Keratinocyte (primary cell): Measurements from ENCODE around the gene MAZ. TPM values are rescaled to one million over a fixed set of nuclear protein-coding genes. Genes with fewer than 3 reads are reported as not detected.

Source experiments
- DNase-seq: peaks from one replicate; pipeline ENCODE4 v3.0.0-alpha.2; 2011; ENCODE audit warnings: low read depth, missing footprints, low spot score
- FAIRE-seq: peaks from 2 replicates; lab custom pipeline; 2011; peaks lifted over from hg19 to GRCh38; lab: Jason Lieb, UNC
- H2AFZ ChIP-seq: 2 replicates; pipeline ENCODE4 v1.6.0; 2012; ENCODE audit warnings: low read length, control low read depth, inconsistent platforms; ENCODE audit not compliant: control insufficient read depth
- H3K27ac ChIP-seq: 2 replicates; pipeline ENCODE4 v1.5.1; 2011; ENCODE audit warnings: low read length; ENCODE audit not compliant: control insufficient read depth, insufficient read depth
- H3K27me3 ChIP-seq: 3 replicates; pipeline ENCODE4 v1.6.0; 2011; ENCODE audit warnings: low read length; ENCODE audit not compliant: control insufficient read depth, insufficient read depth; ENCODE audit errors: extremely low read depth
- H3K36me3 ChIP-seq, 2 experiments: 2 replicates in 1 of 2; 3 replicates in 1 of 2; pipeline ENCODE4 v1.5.1; 2011; ENCODE audit warnings: low read length in 2 of 2, mild to moderate bottlenecking in 1 of 2; ENCODE audit not compliant: control insufficient read depth in 2 of 2, insufficient read depth in 2 of 2; ENCODE audit errors: extremely low read depth in 1 of 2
- H3K4me1 ChIP-seq: 3 replicates; pipeline ENCODE4 v1.5.1; 2011; ENCODE audit warnings: low read length; ENCODE audit not compliant: control insufficient read depth, insufficient read depth; ENCODE audit errors: extremely low read depth
- H3K4me2 ChIP-seq: 3 replicates; pipeline ENCODE4 v1.6.0; 2011; ENCODE audit warnings: low read depth, low read length; ENCODE audit not compliant: control insufficient read depth, insufficient read depth; ENCODE audit errors: extremely low read depth
- H3K4me3 ChIP-seq, 3 experiments: fragments of 200-600 bp in 1 of 3; sonication (generic) in 1 of 3; 2 replicates in 2 of 3; 3 replicates in 1 of 3; pipeline ENCODE4 v1.5.1; 2011 to 2016; ENCODE audit warnings: low read length in 3 of 3, mild to moderate bottlenecking in 3 of 3, control low read depth in 2 of 3, inconsistent platforms in 1 of 3, low read depth in 1 of 3, mixed read lengths in 1 of 3, mixed run types in 1 of 3, moderate library complexity in 1 of 3; ENCODE audit not compliant: control insufficient read depth in 2 of 3, insufficient read depth in 2 of 3; ENCODE audit errors: extremely low read depth in 1 of 3
- H3K79me2 ChIP-seq: 2 replicates; pipeline ENCODE4 v1.6.0; 2012; ENCODE audit warnings: low read length; ENCODE audit not compliant: control insufficient read depth, insufficient read depth
- H3K9ac ChIP-seq: 3 replicates; pipeline ENCODE4 v1.6.0; 2011; ENCODE audit warnings: low read length; ENCODE audit not compliant: control insufficient read depth, insufficient read depth; ENCODE audit errors: extremely low read depth
- H3K9me1 ChIP-seq: 3 replicates; pipeline ENCODE4 v1.6.0; 2011; ENCODE audit warnings: low read length; ENCODE audit not compliant: control insufficient read depth, insufficient read depth; ENCODE audit errors: extremely low read depth
- H3K9me3 ChIP-seq: 2 replicates; pipeline ENCODE4 v1.5.1; 2012; ENCODE audit warnings: low read depth, low read length; ENCODE audit not compliant: control insufficient read depth
- H4K20me1 ChIP-seq: 3 replicates; pipeline ENCODE4 v1.6.0; 2011; ENCODE audit warnings: low read length; ENCODE audit not compliant: control insufficient read depth, insufficient read depth; ENCODE audit errors: extremely low read depth
- EZH2 ChIP-seq: IDR thresholded peaks from one replicate; pipeline ENCODE4 v1.6.1; 2012; ENCODE audit warnings: inconsistent platforms, mild to moderate bottlenecking, low read length, moderate library complexity
- dilution Hi-C: fragments of 300-500 bp; cut with MboI; formaldehyde crosslinking; loops from one replicate; pipeline ENCODE4 v1.7.0; 2020; ENCODE audit warnings: low sequenced_read_pairs; ENCODE audit not compliant: extremely low pct_ligation_motif_present
- polyA plus RNA-seq, 5 experiments: library from polyadenylated mRNA; depleted of rRNA in 3 of 5; stranded (reverse) in 3 of 5; stranded (forward) in 1 of 5; unstranded in 1 of 5; fragments of >200 nt; gene quantifications; 1 replicate in 1 of 5; 2 replicates in 3 of 5; 3 replicates in 1 of 5; pipeline versions ENCODE4 v1.2.1 to v1.2.3, GENCODE V29; 2011 to 2012; ENCODE audit warnings: missing spikeins in 2 of 5, low read depth in 1 of 5, low replicate concordance in 1 of 5
- TF ChIP-seq, protein P1 (sequence below), 3 experiments: IDR thresholded peaks in 1 of 3; conservative IDR thresholded peaks in 1 of 3; optimal IDR thresholded peaks in 1 of 3; 2 replicates in 2 of 3; 3 replicates in 1 of 3; pipeline versions ENCODE3 to v1.5.1; 2011; ENCODE audit warnings: low read length in 3 of 3, mild to moderate bottlenecking in 3 of 3, moderate library complexity in 2 of 3, control low read depth in 1 of 3, inconsistent platforms in 1 of 3; ENCODE audit not compliant: insufficient read depth in 2 of 3; ENCODE audit errors: extremely low read depth in 1 of 3

Gene MAZ
- polyA plus RNA-seq, 1 donor (not counting 4 experiments of a cell fraction or from before 2014, with no cell fraction given), result 48.5 TPM

DNA sequence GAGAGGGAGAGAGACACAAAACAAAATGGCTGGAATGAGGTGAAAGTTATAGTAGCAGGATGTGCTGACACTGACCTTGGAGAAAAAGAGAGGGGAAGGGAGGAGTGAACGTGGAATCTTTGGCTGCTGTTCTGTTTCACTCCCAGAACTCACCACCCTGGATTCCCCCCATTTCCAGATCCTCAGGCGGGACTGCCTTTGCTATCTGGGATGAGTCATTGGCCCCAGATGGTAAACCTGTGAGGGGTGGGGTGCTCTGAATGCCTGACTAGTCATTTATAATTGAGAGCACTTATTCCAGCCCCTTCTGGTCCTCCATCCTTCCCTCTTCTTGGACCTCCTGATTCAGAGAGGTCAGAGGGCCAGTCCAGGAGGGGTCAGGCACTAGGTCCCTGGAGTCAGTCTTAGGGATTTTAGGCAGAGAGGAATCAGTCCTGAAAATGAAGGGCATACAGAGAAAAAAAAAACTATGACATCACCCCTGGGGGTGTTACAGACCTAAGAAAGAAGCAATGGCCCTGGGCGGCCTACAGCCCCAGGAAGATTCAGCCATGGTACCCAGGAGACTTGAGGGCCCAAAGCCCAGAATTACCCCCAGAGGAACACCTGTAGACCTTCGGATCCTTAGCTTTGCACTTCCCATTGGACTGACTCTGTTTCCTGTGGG is 30.5 kb upstream of the MAZ start:
- H3K9me3 ChIP-seq, result no peaks in the 10 kb centered on the region
- H3K27me3 ChIP-seq, result no peaks in the 10 kb centered on the region
- no peaks in the 10 kb centered on the region for H4K20me1 ChIP-seq
- peak overlapping the region; percentile 39 for H3K4me2 ChIP-seq
- no peak overlapping the region for H3K4me3 ChIP-seq
- no peak for TF ChIP-seq EZH2
- TF ChIP-seq, protein P1, sequence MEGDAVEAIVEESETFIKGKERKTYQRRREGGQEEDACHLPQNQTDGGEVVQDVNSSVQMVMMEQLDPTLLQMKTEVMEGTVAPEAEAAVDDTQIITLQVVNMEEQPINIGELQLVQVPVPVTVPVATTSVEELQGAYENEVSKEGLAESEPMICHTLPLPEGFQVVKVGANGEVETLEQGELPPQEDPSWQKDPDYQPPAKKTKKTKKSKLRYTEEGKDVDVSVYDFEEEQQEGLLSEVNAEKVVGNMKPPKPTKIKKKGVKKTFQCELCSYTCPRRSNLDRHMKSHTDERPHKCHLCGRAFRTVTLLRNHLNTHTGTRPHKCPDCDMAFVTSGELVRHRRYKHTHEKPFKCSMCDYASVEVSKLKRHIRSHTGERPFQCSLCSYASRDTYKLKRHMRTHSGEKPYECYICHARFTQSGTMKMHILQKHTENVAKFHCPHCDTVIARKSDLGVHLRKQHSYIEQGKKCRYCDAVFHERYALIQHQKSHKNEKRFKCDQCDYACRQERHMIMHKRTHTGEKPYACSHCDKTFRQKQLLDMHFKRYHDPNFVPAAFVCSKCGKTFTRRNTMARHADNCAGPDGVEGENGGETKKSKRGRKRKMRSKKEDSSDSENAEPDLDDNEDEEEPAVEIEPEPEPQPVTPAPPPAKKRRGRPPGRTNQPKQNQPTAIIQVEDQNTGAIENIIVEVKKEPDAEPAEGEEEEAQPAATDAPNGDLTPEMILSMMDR (optimal IDR thresholded peaks at IDR 0.05 in 1 of 3, IDR thresholded peaks at IDR 0.05 in 1 of 3, conservative IDR thresholded peaks at IDR 0.05 in 1 of 3; ENCODE audit: extremely low read depth in 1 of 3, insufficient read depth in 2 of 3, low read length in 3 of 3), result no peak
- H3K9me1 ChIP-seq, result no peaks in the 10 kb centered on the region
- H3K27ac ChIP-seq, result no peak overlapping the region
- dilution Hi-C loops, result no loop called here
- FAIRE-seq (peak; percentile 75), DNase-seq (no peak)
- H3K36me3 ChIP-seq, result no peaks in the 10 kb centered on the region
- H3K4me1 ChIP-seq, result peaks cover 25% of the 10 kb centered on the region
- no peak overlapping the region for H3K9ac ChIP-seq
- peak overlapping the region; percentile 85 for H2AFZ ChIP-seq
- no peaks in the 10 kb centered on the region for H3K79me2 ChIP-seq

DNA sequence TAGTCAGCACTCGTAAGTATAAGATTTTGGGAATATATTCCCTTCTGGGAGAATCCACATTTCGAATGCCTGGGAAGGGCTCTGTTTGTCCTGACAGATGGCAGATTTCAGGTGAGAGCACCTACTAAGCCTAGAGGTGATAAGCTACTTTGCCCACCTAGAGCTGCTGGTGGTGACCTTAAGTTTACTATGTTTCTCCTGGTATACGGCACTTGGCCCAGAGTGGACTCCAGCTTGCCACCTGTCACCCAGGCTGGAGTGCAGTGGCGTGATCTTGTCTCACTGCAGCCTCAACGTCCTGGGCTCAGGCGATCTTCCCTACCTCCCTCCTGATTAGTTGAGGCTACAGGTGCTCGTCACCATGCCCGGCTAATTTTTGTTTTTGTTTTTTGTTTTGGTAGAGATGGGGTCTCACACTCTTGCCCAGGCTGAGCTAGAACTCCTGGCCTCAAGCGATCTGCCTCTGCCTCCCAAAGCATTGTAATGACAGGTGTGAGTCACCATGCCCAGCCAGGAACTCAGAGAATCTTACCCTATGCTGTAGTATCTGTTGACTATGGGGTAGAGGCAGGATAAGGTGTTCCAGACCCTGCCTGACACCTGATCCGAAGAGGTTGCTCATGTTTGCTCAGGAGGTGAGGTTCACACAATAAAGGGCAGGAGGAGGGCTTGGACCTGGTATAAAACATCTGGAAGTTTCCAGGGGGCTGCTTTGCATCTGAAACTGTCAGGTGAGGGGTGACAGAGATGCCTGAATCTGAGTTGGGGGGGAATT is 28.6 kb upstream of the MAZ start, which contains the start of gene ZG16:
TSS of gene ZG16 (plus strand) at position 681 of the 775 bp plus-strand sequence. CDS start 1,011 bp downstream, outside the sequence.
- Histone ChIP-seq H3K27me3 (no peaks in the 10 kb centered on the region), H3K36me3 (no peaks in the 10 kb centered on the region), H3K9me1 (no peaks in the 10 kb centered on the region), H3K79me2 (no peaks in the 10 kb centered on the region), H3K9me3 (no peaks in the 10 kb centered on the region), H3K4me2 (no peak within 1 kb of the TSS), H3K4me1 (peaks cover 25% of the 10 kb centered on the region), H4K20me1 (no peaks in the 10 kb centered on the region), H3K4me3 (no peak within 1 kb of the TSS), H2AFZ (no peak within 1 kb of the TSS), H3K27ac (no peak within 1 kb of the TSS), H3K9ac (no peak within 1 kb of the TSS)
- dilution Hi-C loops, result no loop called here
- TF ChIP-seq EZH2, result no peak
- TF ChIP-seq, protein P1 (optimal IDR thresholded peaks at IDR 0.05 in 1 of 3, IDR thresholded peaks at IDR 0.05 in 1 of 3, conservative IDR thresholded peaks at IDR 0.05 in 1 of 3; ENCODE audit: extremely low read depth in 1 of 3, insufficient read depth in 2 of 3, low read length in 3 of 3), result no peak
- DNase-seq, result no peak
- FAIRE-seq, result no peak
